ENCODE data around the gene SCGB1C1. TPM values are rescaled to one million over a fixed set of nuclear protein-coding genes. Genes with fewer than 3 reads are reported as not detected.

SCGB1C1 gene
- total RNA-seq, 1 experiment from 2014 or later: not detected

- no peak for TF ChIP-seq CTCF (IDR thresholded peaks at IDR 0.05; ENCODE audit: insufficient read depth in 1 of 2, low read depth in 1 of 2, low read length in 1 of 2, severe bottlenecking in 1 of 2, unreplicated experiment in 1 of 2)
- no peaks in the 10 kb centered on the region for H3K27me3 Mint-ChIP-seq (ENCODE audit: insufficient read depth, unreplicated experiment)
- CTCF ChIA-PET: no interaction called here
- no peaks in the 10 kb centered on the region for H3K9me3 Mint-ChIP-seq (ENCODE audit: unreplicated experiment)
- no peaks in the 10 kb centered on the region for H3K4me1 Mint-ChIP-seq (ENCODE audit: low read depth, unreplicated experiment)
- no TSS peak for BruUV-seq (replicated peaks)
- Histone ChIP-seq H3K4me3 (ENCODE audit: low read depth, low read length) (no peak overlapping the region), H3K4me1 (peaks cover 8% of the 10 kb centered on the region; the same call in 1 of the 2 replicates), H3K9me3 (no peaks in the 10 kb centered on the region), H3K27me3 (replicated peaks; ENCODE audit: control insufficient read depth, insufficient read depth, low read length) (no peaks in the 10 kb centered on the region), H3K36me3 (ENCODE audit: control insufficient read depth, insufficient read depth, low read length) (peaks cover 2% of the 10 kb centered on the region; the same call in 1 of the 2 replicates)
- peaks cover 74% of the 10 kb centered on the region for H3K36me3 Mint-ChIP-seq (ENCODE audit: insufficient read depth, unreplicated experiment)
- POLR2A ChIA-PET: interaction anchor here (0.5 kb wide), 1 partner anchor 10 kb away, joined by 3 read pairs; no protein-coding TSS in a partner anchor
- no peak overlapping the region for H3K27ac Mint-ChIP-seq (ENCODE audit: unreplicated experiment)
- intact Hi-C loops (cut with micrococcal nuclease; ENCODE audit: unreplicated experiment): no loop called here
- DNase-seq: no peak
- no peak overlapping the region for H3K4me3 Mint-ChIP-seq (ENCODE audit: unreplicated experiment)
Observed at GRCh38 chr11:241634-242033, 48.8 kb downstream of the SCGB1C1 start.

Other genes starting within 250 kb of the SCGB1C1 start
- gene BET1L, start 14.3 kb downstream of the SCGB1C1 start, total RNA-seq (2022): 56.8 and 57.4 TPM in 2 replicates
- gene RIC8A, start 14.6 kb downstream of the SCGB1C1 start, total RNA-seq (2022): 97.1 and 111 TPM in 2 replicates
- 24.6 and 26.0 TPM in 2 replicates for gene SIRT3, start 43.3 kb downstream of the SCGB1C1 start, total RNA-seq (2022)
- gene PSMD13, start 43.9 kb downstream of the SCGB1C1 start, total RNA-seq (2022): 162 and 172 TPM in 2 replicates
- gene NLRP6, start 85.3 kb downstream of the SCGB1C1 start, total RNA-seq (2022): not detected in 2 replicates
- gene PGGHG, start 96.0 kb downstream of the SCGB1C1 start, total RNA-seq (2022): 59.6 and 66.5 TPM in 2 replicates
- not detected in 2 replicates for gene IFITM5, start 106.4 kb downstream of the SCGB1C1 start, total RNA-seq (2022)
- 7.0 and 7.3 TPM in 2 replicates for gene IFITM2, start 114.7 kb downstream of the SCGB1C1 start, total RNA-seq (2022)
- 3.0 and 3.2 TPM in 2 replicates for gene IFITM1, start 121.0 kb downstream of the SCGB1C1 start, total RNA-seq (2022)
- gene IFITM3, start 127.8 kb downstream of the SCGB1C1 start, total RNA-seq (2022): 6.9 and 12.4 TPM in 2 replicates
- gene B4GALNT4, start 176.4 kb downstream of the SCGB1C1 start, total RNA-seq (2022): 30.7 and 35.6 TPM in 2 replicates
- 143 and 149 TPM in 2 replicates for gene PKP3, start 201.1 kb downstream of the SCGB1C1 start, total RNA-seq (2022)
- 119 and 124 TPM in 2 replicates for gene SIGIRR, start 221.9 kb downstream of the SCGB1C1 start, total RNA-seq (2022)
- gene ANO9, start 248.9 kb downstream of the SCGB1C1 start, total RNA-seq (2022): 85.5 and 92.6 TPM in 2 replicates